GM19023 (cell line): ENCODE data around the gene EXOC6.
"Not testable (repeated sequence)": the region's sequence is repeated elsewhere in the genome, so short reads cannot be mapped to it uniquely, and the experiment has no call there.

ENCODE experiments used
- ATAC-seq: cut with Tn5 transposase; IDR thresholded peaks from one replicate; pipeline ENCODE4 v1.9.1; 2021; ENCODE audit warnings: mild to moderate bottlenecking, moderate library complexity; ENCODE audit not compliant: unreplicated experiment

Gene EXOC6

DNA sequence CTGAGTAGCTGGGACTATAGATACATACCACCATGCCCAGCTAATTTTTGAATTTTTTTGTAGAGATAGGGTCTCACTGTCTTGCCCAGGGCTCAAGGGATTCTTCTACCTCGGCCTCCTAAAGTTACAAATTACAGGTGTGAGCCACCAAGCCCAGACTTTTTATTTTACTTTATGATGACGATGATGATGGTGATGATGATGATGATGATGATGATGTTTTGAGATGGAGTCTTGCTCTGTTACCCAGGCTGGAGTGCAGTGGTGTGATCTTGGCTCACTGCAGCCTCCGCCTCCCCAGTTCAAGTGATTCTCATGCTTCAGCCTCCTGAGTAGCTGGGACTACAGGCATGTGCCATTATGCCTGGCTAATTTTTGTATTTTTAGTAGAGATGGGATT lies 252.8 kb downstream of the EXOC6 start:
- ATAC-seq: not testable (repeated sequence)

- no peak for ATAC-seq
Measured at GRCh38 chr10:93103953-93104352, 255.6 kb downstream of the EXOC6 start.

DNA sequence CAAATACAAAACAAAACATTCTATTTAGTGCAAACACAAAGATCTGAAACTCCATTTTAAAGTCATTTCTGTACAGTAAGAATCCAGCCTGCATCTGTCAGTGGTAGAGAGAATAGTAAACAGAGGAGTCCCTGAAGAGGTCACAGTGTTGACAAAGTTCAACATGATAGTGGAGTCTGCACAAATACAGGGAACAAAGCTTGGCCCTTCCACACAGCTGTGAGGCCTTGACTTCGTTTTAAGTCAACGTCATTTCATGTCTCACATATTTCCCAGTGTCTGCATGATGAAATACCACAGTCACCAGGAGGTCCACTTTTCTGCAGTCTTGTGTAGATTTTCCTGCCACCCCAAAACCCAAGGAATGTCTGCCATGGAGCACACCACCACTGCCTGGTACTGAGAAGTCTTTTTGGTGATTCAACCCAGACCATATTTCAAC lies 258.3 kb downstream of the EXOC6 start:
- ATAC-seq: no peak
